ENCODE measurements around the gene C1orf226. TPM values are rescaled to one million over a fixed set of nuclear protein-coding genes. Genes with fewer than 3 reads are reported as not detected.

The C1orf226 gene
- polyA plus RNA-seq, 4 donors: 4.8 to 22.8 (median 17.9) TPM

Other genes with a start within 250 kb of the C1orf226 start
- 1 to 10 TPM in 2 of 4 donors, under 1 TPM in 2; 0.08 to 3.8 (median 1.8) TPM for gene SPATA46, start 4.9 kb upstream of the C1orf226 start, polyA plus RNA-seq (ENCODE audit: insufficient read length in 4 of 4)
- under 1 TPM; 0.09 to 0.37 (median 0.21) TPM for gene SH2D1B, start 30.4 kb downstream of the C1orf226 start, polyA plus RNA-seq (ENCODE audit: insufficient read length in 4 of 4)
- gene UHMK1, start 116.1 kb downstream of the C1orf226 start, polyA plus RNA-seq (ENCODE audit: insufficient read length in 4 of 4): 10 to 100 TPM; 22.9 to 41.4 (median 39.2) TPM
- gene UAP1, start 180.0 kb downstream of the C1orf226 start, polyA plus RNA-seq (ENCODE audit: insufficient read length in 4 of 4): 10 to 100 TPM; 33.2 to 48.2 (median 38.1) TPM